Chondrocyte (in vitro differentiated cells): ENCODE data around the gene GAD2. TPM values are rescaled to one million over a fixed set of nuclear protein-coding genes. Genes with fewer than 3 reads are reported as not detected.

ENCODE experiments used
- DNase-seq: peaks from one replicate; pipeline ENCODE4 v3.0.0; 2021; ENCODE audit warnings: mixed read lengths, low spot score
- H3K27ac Mint-ChIP-seq: one replicate; pipeline ENCODE4 v1.8.0; 2021; ENCODE audit warnings: mild to moderate bottlenecking, moderate library complexity, mixed read lengths; ENCODE audit not compliant: unreplicated experiment
- H3K27me3 Mint-ChIP-seq: 2 replicates; pipeline ENCODE4 v1.8.0; 2021; ENCODE audit warnings: low read depth, mixed read lengths
- H3K36me3 Mint-ChIP-seq: 2 replicates; pipeline ENCODE4 v1.8.0; 2021; ENCODE audit warnings: low read depth, mixed read lengths
- H3K4me1 Mint-ChIP-seq: 2 replicates; pipeline ENCODE4 v1.8.0; 2021; ENCODE audit warnings: low read depth, mild to moderate bottlenecking, mixed read lengths
- H3K4me3 Mint-ChIP-seq: one replicate; pipeline ENCODE4 v1.8.0; 2021; ENCODE audit warnings: mild to moderate bottlenecking, moderate library complexity, mixed read lengths; ENCODE audit not compliant: unreplicated experiment
- H3K9me3 Mint-ChIP-seq: 2 replicates; pipeline ENCODE4 v1.8.0; 2021; ENCODE audit warnings: low read depth, mixed read lengths
- total RNA-seq: library from RNA; stranded (reverse); gene quantifications from 3 replicates; pipeline ENCODE4 v1.2.1, GENCODE V29; 2021
- TF ChIP-seq, protein P1 (sequence below): fragments of 200-600 bp; sonication (generic); IDR thresholded peaks from 2 replicates; pipeline ENCODE4 v1.5.0; 2021; ENCODE audit warnings: antibody characterized with exemption, mild to moderate bottlenecking, moderate library complexity

The GAD2 gene
- total RNA-seq, 1 donor from 2014 or later = not detected

DNA sequence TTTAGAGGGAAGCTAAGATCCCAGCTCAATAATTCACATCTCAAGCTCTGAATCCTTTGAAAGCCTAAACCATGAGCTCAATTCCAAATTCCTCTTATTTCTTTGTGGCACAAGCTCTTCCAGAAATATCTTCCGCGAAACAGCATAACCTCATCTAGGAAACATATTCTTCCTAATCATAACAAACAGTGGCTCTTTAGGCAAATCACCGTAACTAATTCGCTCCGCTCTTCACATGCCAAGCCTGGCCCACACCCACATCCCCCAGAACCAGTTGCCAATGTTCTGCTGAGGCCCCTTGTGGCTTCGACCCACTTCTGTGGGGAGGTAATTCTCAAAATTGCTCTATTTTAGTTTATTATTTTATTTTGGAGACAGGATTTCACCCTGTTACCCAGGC, 19.2 kb downstream of the GAD2 start:
- Mint-ChIP-seq H3K4me1 (no peaks in the 10 kb centered on the region), H3K4me3 (no peak overlapping the region), H3K27ac (no peak overlapping the region), H3K9me3 (peaks cover 3% of the 10 kb centered on the region), H3K36me3 (no peaks in the 10 kb centered on the region), H3K27me3 (no peaks in the 10 kb centered on the region)
- TF ChIP-seq, protein P1, sequence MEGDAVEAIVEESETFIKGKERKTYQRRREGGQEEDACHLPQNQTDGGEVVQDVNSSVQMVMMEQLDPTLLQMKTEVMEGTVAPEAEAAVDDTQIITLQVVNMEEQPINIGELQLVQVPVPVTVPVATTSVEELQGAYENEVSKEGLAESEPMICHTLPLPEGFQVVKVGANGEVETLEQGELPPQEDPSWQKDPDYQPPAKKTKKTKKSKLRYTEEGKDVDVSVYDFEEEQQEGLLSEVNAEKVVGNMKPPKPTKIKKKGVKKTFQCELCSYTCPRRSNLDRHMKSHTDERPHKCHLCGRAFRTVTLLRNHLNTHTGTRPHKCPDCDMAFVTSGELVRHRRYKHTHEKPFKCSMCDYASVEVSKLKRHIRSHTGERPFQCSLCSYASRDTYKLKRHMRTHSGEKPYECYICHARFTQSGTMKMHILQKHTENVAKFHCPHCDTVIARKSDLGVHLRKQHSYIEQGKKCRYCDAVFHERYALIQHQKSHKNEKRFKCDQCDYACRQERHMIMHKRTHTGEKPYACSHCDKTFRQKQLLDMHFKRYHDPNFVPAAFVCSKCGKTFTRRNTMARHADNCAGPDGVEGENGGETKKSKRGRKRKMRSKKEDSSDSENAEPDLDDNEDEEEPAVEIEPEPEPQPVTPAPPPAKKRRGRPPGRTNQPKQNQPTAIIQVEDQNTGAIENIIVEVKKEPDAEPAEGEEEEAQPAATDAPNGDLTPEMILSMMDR = no peak
- DNase-seq = no peak

DNA sequence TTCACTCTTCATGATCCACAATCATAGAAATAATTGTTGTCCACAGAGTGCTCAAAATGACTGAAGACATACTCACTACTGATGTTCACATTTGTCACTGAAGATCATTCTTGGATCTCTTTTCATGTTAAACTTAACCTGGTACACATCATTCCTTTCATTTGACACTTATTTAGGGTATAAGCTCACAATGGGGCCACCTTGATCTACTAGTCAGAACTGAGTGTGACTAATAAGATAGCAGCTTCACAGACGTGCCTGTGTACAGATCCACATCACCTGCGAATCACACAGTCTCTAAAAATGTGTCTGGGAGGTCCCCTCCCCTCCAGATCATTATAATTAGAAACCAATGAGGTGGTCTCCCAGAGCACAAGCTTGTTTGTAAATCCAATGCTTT, 21.8 kb downstream of the GAD2 start:
- Mint-ChIP-seq H3K36me3 (no peaks in the 10 kb centered on the region), H3K27me3 (no peaks in the 10 kb centered on the region), H3K4me1 (no peaks in the 10 kb centered on the region), H3K9me3 (no peaks in the 10 kb centered on the region), H3K4me3 (no peak overlapping the region), H3K27ac (no peak overlapping the region)
- DNase-seq = no peak
- TF ChIP-seq, protein P1 = no peak

DNA sequence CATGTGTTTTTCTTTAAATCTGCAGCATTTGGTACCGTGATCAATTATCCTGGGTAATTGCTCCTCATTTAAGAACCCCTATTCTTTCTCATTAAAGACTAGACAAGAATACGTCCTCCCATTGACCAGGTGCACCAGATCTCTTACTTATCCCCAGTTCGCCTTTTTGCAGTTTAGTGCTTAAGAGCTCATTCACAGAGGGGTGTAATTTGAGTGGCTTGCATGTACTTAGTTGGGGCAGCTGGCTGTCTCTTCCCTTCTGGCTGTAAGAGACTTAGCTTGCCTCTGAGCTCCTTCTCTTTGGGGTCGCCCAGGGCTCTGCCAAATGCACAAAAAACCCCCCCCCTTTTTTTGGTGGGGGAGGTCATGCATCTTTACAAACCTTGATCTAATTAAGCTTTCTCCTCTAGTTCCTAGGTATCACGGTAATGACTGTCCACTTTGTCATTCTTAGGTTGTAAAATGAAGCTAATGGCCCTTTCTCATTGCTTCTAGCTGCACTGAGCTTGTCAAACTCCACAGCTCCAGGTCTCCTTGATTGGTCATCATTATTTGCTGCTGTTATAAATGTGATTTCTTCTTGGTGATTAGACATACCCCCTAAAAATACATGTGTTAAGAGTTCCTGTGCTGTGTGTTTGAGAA, 26.3 kb downstream of the GAD2 start:
- no peaks in the 10 kb centered on the region for H3K27me3 Mint-ChIP-seq
- H3K27ac Mint-ChIP-seq = no peak overlapping the region
- no peak overlapping the region for H3K4me3 Mint-ChIP-seq
- no peaks in the 10 kb centered on the region for H3K4me1 Mint-ChIP-seq
- DNase-seq = no peak
- peaks cover 11% of the 10 kb centered on the region for H3K9me3 Mint-ChIP-seq
- TF ChIP-seq, protein P1 = no peak
- H3K36me3 Mint-ChIP-seq = no peaks in the 10 kb centered on the region

DNA sequence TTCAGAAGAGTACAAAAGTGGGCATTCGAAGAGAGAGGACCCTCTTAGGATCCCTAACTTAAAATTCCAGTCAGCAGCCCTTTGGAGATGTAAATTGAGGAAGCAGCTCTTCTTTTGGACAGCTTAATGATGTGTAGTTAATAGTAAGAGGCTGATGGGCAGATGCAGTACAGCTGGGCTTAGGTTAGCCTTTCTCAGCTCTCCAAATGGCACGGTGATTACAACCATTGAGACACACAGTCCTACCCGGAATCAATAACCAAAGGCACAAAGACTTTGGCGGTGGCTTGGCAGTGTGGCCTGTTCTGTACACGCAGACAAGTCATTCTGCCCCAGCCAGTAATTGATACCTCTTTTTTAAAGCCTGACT, 26.8 kb downstream of the GAD2 start:
- no peak overlapping the region for H3K4me3 Mint-ChIP-seq

DNA sequence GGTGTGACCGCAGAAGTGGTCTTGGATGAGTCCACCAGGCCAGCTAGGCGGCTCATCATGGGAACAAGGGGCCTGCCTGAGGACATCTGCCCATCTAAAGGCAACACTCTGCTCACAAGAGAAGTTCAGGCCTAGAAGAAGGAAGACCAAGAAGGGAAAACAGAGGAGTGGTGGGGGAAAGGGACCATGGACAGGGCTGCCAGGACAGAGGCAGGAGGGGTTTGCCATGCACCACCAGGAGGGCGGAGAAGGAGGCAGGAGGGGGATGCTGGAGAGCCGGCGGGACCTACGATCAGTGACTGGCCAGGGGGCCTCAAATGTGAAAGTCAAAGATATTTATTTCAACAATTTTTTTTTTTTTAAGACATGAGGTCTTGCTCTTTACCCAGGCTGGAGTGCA, 33.1 kb downstream of the GAD2 start:
- H3K27ac Mint-ChIP-seq = no peak overlapping the region
- peaks cover 6% of the 10 kb centered on the region for H3K9me3 Mint-ChIP-seq
- H3K27me3 Mint-ChIP-seq = no peaks in the 10 kb centered on the region
- TF ChIP-seq, protein P1 = no peak
- DNase-seq = no peak
- H3K36me3 Mint-ChIP-seq = no peaks in the 10 kb centered on the region
- H3K4me3 Mint-ChIP-seq = no peak overlapping the region
- no peaks in the 10 kb centered on the region for H3K4me1 Mint-ChIP-seq

More for the DNA sequence above, 26.8 kb downstream of the GAD2 start:
- DNase-seq = no peak
- no peaks in the 10 kb centered on the region for H3K4me1 Mint-ChIP-seq
- peaks cover 11% of the 10 kb centered on the region for H3K9me3 Mint-ChIP-seq
- no peaks in the 10 kb centered on the region for H3K27me3 Mint-ChIP-seq
- H3K27ac Mint-ChIP-seq = no peak overlapping the region
- TF ChIP-seq, protein P1 = no peak
- H3K36me3 Mint-ChIP-seq = no peaks in the 10 kb centered on the region
